ENCODE measurements around the gene MAP3K7CL.
"Not testable (repeated sequence)": the region's sequence is repeated elsewhere in the genome, so short reads cannot be mapped to it uniquely, and the experiment has no call there.

The MAP3K7CL gene

GRCh38 chr21:29135481-29135880, 5.0 kb downstream of the MAP3K7CL start:
- DNase-seq: no peak

- DNase-seq: no peak
Observed at GRCh38 chr21:29136033-29136432, 5.6 kb downstream of the MAP3K7CL start.

- DNase-seq: no peak
Observed at GRCh38 chr21:29144736-29145353, 14.4 kb downstream of the MAP3K7CL start.

- DNase-seq: no peak
Observed at GRCh38 chr21:29145354-29145782, 14.9 kb downstream of the MAP3K7CL start.

GRCh38 chr21:29145852-29146453, 15.5 kb downstream of the MAP3K7CL start:
- DNase-seq: no peak

GRCh38 chr21:29146726-29147125, 16.3 kb downstream of the MAP3K7CL start:
- DNase-seq: no peak

GRCh38 chr21:29148530-29148929, 18.1 kb downstream of the MAP3K7CL start:
- no peak for DNase-seq

GRCh38 chr21:29149808-29150425, 19.5 kb downstream of the MAP3K7CL start:
- no peak for DNase-seq

GRCh38 chr21:29151931-29152330, 21.5 kb downstream of the MAP3K7CL start:
- DNase-seq: no peak

GRCh38 chr21:29152916-29153315, 22.5 kb downstream of the MAP3K7CL start:
- DNase-seq: no peak

GRCh38 chr21:29154270-29154669, 23.8 kb downstream of the MAP3K7CL start:
- DNase-seq: no peak

GRCh38 chr21:29155118-29155932, 24.9 kb downstream of the MAP3K7CL start:
- no peak for DNase-seq

GRCh38 chr21:29155933-29156260, 25.5 kb downstream of the MAP3K7CL start:
- DNase-seq: no peak

- DNase-seq: no peak
Observed at GRCh38 chr21:29157080-29157479, 26.6 kb downstream of the MAP3K7CL start.

GRCh38 chr21:29159842-29160241, 29.4 kb downstream of the MAP3K7CL start:
- no peak for DNase-seq

- not testable (repeated sequence) for DNase-seq
Observed at GRCh38 chr21:29162825-29163224, 32.4 kb downstream of the MAP3K7CL start.

GRCh38 chr21:29163341-29164115, 33.1 kb downstream of the MAP3K7CL start:
- DNase-seq: no peak

GRCh38 chr21:29164323-29164942, 34.0 kb downstream of the MAP3K7CL start:
- DNase-seq: no peak

- no peak for DNase-seq
Observed at GRCh38 chr21:29166323-29166722, 35.9 kb downstream of the MAP3K7CL start.

GRCh38 chr21:29166853-29167252, 36.4 kb downstream of the MAP3K7CL start:
- no peak for DNase-seq

- DNase-seq: not testable (repeated sequence)
Observed at GRCh38 chr21:29167481-29167880, 37.0 kb downstream of the MAP3K7CL start.

GRCh38 chr21:29168891-29169315, 38.5 kb downstream of the MAP3K7CL start:
- DNase-seq: no peak
